GM19324 (cell line): ENCODE data around the gene PDIA2.

Experiments
- ATAC-seq: cut with Tn5 transposase; IDR thresholded peaks from one replicate; pipeline ENCODE4 v1.9.1; 2021; ENCODE audit warnings: mild to moderate bottlenecking, moderate library complexity; ENCODE audit not compliant: unreplicated experiment, low FRiP score

The PDIA2 gene

GRCh38 chr16:279531-279930 is 3.4 kb upstream of the PDIA2 start:
- ATAC-seq: no peak

- ATAC-seq: no peak
Observed at GRCh38 chr16:280005-280460, 2.9 kb upstream of the PDIA2 start.

GRCh38 chr16:280552-280951 is 2.4 kb upstream of the PDIA2 start, which contains the start of gene ARHGDIG:
Gene ARHGDIG, plus strand, starts transcription at chr16:280591. Its CDS starts 90 bp downstream, at chr16:280681.
- no peak for ATAC-seq

GRCh38 chr16:280991-281659 is 1.8 kb upstream of the PDIA2 start:
- ATAC-seq: no peak

- ATAC-seq: no peak
Observed at GRCh38 chr16:281660-282255, 1.2 kb upstream of the PDIA2 start.

- ATAC-seq: no peak
Observed at GRCh38 chr16:282491-282890, 473 bp upstream of the PDIA2 start.

- no peak for ATAC-seq
Observed at GRCh38 chr16:284204-285120, 1.5 kb downstream of the PDIA2 start.

- ATAC-seq: no peak
Observed at GRCh38 chr16:285146-286055, 2.4 kb downstream of the PDIA2 start.

- ATAC-seq: no peak
Observed at GRCh38 chr16:286491-287297, 3.7 kb downstream of the PDIA2 start.

GRCh38 chr16:287298-287811 is 4.4 kb downstream of the PDIA2 start:
- no peak for ATAC-seq

GRCh38 chr16:287981-288920 is 5.3 kb downstream of the PDIA2 start:
- ATAC-seq: no peak

GRCh38 chr16:289395-289997 is 6.5 kb downstream of the PDIA2 start:
- ATAC-seq: no peak

- ATAC-seq: no peak
Observed at GRCh38 chr16:290015-290680, 7.2 kb downstream of the PDIA2 start.

GRCh38 chr16:290681-291405 is 7.9 kb downstream of the PDIA2 start:
- no peak for ATAC-seq

- no peak for ATAC-seq
Observed at GRCh38 chr16:291539-291938, 8.6 kb downstream of the PDIA2 start.

- no peak for ATAC-seq
Observed at GRCh38 chr16:293043-293775, 10.2 kb downstream of the PDIA2 start.
